COR-L47 (cell line): ENCODE measurements around the gene IL2RA.
"Not testable (repeated sequence)": the region's sequence is repeated elsewhere in the genome, so short reads cannot be mapped to it uniquely, and the experiment has no call there.

Source experiments
- DNase-seq: peaks from one replicate; lab custom pipeline; 2025; lab: John Stamatoyannopoulos, UW

The IL2RA gene

DNA sequence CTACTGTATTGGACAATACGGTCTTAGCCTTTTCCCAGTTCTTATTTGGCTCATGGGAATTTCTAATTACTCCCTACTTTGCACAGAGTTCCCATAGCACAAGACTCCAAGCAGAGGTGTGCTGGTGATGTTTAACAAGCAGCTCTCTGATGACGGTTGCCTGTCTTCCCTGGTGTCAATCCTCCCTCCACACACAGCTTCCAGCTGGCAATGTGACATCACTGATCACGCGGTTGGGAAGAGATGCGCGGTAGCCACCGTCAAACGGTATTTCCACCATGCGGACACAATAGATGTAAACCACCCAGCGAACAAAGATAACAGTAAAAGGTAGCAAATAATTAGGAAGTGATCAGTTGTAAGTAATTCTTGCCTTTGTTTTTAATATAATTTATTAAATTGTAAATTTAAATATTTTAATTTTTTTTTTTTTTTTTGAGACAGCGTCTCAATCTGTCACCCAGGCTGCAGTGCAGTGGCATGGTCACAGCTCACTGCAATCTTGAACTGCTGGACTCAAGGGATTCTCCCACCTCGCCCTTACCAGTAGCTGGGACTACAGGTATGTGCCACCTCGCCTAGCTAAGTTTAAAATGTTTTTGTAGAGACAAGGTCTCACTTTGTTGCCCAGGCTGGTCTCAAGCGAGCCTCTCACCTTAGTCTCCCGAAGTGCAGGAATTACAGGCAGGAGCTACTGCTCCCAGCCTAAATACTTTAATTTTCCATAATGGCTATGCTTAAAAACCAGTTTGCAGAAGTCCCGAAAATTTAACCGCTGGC, 48.6 kb downstream of the IL2RA start:
- DNase-seq = no peak

DNA sequence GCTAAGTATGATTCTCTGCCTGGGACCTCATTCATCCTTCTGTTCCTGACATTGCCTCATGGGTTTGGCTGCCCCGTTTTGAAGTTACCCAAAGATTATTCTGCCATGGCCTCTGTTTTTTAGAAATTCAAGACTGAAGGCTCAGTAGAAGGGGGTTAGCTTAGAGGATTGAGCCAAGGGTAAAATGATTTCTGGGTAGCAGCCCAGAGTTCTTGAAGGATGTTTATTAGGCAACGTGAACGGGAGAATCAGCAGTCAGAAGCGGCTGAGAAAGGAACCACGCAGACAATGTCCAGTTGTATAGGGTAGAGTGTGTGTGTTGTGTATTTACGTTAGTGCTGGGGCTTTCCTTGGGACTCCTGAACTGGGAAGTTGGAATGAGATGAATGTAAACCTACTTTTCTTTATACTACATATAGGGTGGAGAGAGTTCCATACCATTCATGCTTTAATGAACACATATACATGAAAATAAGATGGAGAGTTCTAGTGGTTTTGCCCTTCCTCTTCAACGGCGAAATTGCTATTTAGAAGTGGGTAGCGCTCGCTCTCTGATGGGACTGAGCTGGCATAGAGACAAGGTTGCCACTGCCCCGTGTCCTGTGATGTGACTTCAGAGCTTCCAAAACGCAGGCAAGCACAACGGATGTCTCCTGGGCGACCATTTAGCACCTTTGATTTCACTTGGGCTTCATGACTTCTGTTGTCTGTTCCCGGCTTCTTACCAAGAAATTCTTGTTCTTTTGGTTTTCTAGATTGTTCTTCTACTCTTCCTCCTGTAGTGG, 49.9 kb downstream of the IL2RA start:
- DNase-seq = no peak

DNA sequence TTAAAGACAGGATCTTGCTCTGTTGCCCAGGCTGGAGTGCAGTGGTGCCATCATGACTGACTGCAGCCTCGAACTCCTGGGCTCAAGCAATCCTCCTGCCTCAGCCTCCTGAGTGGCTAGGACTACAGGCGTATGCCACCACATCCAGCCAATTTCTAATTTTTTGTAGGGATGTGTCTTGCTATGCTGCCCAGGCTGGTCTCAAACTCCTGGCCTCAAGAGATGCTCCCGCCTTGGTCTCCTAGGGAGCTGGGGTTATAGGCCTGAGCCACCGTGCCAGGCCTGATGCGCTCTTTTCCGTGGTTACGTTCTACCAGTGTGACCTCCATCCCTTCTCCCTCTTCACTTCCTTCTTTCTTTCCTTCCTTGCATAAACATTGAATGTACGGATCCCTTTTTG, 50.6 kb downstream of the IL2RA start:
- no peak for DNase-seq

DNA sequence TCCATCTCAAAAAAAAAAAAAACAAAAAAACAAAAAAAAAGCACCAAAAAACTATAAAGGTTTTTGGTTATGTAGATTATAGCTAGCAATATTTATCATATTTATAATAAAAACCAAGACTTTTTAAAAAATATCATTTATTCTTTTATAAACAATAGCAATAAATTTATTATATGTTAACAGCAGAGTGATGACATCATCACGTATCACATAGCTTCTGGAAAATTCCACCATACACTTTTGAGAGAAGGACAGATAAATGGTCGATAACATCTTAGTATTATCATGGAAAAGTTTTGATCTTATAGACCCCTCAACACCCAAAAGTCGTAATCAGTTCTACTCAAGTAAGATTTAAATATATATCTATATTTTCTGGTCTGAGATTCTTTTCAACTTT, 51.6 kb downstream of the IL2RA start:
- no peak for DNase-seq

DNA sequence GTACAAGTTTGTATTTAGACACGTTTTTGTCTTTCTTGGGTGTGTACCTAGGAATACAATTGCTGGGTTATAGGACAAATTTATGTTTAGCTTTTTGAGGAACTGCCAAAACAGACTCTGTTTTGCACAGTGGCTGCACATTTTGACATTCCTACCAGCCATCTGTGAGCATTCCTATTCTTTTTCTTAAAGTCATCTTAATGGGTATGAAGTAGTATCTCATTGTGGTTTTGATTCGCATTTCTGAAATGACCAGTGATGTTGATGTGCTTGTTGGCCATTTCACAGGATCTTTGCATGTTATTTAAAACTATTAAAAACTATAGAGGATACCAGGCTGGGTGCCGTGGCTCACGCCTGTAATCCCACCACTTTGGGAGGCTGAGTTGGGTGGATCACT, 52.2 kb downstream of the IL2RA start:
- DNase-seq = no peak

DNA sequence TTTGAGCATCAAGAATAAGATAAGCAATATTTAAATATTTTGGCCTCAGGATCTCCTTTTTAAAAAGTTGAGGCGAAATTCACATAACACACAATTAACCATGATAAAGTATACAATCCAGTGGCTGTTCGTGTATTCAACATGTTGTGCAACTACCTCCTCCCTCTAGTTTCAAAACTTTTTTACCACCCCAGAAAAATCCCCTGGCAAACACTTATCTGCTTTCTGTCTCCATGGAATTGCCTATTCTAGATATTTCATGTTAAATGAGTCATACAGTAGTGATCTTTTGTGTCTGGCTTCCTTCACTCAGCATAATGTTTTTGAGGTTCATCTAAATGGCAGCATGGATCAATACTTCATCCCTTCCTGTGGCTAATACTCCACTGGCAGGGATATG, 53.0 kb downstream of the IL2RA start:
- DNase-seq = no peak

DNA sequence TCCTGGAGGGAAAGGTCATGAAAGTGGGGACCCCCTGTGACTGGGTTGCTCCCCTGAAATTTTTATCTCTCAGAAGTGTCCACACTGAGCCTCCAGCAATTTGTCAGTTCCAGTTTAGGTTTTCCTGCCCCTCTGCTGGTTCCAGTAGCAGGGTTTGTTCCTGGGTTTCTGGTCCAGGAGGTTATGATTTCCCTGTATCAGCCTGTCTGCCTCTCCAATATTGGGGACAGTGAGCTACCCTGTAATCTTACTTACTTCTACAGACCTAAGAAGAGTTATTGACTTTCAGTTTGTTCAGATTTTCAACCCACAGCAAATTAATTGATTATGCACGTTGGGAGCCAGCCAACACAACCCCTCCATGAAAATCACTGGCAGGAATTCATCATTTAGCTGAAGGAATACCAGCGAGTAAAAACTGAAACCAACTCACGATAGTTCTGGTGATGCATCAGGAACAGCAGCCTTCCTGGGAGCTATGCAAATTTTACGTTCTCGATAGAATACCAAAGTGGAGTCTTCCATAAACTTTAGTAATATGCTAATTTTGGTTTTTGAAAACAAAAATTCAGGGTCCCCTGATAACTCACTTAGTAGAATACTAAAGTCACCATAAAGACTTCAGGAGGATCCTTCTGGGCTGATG, 53.5 kb downstream of the IL2RA start:
- no peak for DNase-seq

DNA sequence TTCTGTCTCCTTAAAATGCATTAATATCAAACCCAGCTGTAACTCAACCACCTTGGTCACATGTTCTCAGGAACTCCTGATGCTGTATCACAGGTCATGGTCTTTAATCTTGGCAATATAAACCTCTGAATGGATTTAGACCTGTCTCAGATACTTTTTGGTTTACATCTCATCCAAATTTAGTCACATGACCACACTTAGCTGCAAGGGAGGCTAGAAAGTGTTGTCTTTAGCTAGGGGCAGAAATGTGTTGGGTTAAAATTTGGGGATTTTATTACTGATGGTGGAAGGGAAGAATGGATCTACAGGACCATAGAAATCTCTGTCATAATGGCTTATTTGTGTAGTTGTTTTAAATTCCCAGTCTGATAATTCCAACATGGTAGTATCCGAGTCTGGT, 55.2 kb downstream of the IL2RA start:
- DNase-seq = no peak

DNA sequence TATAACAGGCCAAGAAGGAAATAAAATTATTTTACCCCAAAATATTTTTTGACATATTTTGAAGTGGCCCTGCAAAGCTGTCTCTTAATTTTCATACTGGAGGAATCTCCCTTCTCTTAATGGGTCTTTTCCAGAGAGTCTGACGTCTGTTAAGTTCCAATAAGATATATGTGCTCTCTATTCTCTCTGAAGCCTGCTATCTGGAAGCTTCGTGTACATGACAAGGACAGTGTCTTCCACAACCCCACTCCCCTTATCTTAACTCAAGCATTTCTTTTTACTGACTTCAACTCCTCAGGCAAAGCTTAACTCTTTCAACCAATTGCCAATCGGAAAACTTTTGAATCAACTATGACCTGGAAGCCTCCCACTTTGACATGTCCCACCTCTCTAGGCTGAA, 55.6 kb downstream of the IL2RA start:
- DNase-seq = no peak

DNA sequence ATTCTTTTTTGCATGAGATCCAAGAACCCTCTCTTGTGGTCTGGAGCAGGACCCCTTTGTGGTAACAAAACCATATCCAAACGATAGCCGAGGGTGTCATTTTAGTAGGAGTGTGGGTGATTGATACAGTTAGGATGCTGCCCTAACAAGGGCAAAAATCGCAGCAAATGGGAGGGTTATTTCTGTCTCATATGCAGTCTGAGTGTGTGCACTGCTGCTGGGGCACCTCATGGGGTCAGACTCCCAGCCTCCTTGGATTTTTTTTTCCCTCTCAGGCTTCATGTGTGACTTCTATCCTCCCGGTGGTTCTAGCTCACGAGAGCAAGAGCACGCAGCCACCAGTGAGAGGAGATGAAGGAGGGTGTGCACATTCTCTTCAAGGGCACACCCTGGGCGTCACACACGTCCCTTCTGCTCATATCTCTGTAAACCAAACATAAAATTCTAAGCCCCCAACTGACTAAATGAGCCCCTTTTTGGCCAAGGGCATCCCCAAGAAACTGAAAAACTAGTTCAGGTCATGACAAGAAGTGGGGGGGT, 56.2 kb downstream of the IL2RA start:
- no peak for DNase-seq

DNA sequence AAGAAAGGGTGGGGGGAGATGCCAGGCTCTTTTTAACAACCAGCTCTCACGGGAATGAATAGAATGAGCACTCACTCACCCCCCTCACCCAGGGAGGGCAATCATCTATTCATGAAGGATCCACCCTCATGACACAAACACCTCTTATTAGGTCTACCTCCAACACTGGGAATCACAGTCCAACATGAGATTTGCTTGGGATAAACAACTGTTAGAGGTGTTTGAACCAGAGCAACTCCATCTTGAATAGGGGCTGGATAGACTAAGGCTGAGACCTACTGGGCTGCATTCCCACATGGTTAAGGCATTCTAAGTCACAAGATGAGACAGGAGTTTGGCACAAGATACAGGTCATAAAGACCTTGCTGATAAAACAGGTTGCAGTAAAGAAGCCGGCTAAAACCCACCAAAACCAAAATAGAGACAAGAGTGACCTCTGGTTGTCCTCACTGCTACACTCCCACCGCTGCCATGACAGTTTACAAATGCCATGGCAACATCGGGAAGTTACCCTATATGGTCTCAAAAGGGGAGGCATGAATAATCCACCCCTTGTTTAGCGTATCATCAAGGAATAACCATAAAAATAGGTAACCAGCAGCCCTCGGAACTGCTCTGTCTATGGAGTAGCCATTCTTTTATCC, 56.9 kb downstream of the IL2RA start:
- not testable (repeated sequence) for DNase-seq

DNA sequence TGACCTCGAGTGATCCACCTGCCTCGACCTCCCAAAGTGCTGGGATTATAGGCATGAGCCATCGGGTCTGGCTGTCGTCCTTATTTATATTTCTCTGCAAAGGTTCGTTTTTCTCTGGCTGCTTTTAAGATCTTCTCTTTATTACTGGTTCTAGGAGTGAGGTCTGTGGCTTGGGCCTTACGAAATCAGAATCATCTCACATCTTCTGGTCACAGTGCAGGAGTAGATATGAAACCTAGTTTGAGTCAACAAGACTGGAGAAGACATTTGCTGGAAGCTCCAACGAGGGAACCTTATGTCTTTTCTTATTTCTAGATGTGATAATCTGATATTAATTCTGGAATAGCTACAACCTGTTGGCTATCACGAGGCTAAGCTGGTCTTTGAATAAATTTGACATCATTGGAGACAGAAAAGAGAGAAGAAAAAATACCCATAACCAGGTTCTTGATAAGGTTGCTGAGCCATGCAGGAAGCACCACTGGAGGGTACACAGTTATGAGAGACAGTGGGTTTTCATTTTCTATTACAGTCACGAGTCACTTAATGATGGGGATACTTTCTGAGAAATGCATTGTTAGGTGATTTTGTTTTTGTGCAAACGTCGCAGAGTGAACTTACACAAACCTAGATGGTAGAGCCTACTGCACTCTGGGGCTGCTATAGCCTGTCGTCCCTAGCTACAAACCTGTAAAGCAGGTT, 59.2 kb downstream of the IL2RA start:
- DNase-seq = no peak

DNA sequence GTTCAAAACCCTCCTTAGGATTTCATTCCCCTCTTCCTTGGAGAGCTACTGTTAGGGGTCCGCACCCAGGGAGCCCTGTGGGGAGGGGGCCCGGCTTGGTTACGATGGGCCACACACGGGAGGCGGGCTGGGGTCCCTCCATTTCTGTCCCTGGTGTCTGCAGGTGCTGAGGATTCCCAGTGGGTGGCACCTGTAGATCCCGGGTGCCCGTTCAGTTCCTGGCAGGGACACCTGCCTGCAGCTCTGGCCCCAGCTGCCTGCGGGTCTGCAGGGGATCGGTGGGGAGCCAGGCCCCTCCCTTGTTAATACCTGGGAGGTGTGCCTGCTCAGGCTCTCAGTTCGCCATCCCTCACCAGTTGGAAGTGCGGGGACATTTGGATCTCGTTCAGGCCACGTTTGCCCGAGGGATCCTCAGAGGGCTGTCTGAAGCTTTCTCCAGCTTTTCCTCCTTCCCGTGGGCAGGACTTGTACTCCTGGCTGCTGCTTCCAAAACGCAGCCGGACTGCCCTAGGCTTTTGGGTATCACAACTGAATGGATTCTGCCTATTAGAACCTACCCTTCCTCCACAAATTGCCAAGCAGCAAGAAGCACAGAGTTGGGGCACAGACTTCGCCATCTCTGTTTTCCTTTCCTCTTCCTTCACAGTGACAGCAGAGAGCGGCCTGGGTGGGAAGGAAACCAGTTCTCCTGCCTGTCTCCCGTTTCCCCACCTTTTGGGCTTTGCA, 62.6 kb downstream of the IL2RA start:
- DNase-seq = peak; percentile 74

DNA sequence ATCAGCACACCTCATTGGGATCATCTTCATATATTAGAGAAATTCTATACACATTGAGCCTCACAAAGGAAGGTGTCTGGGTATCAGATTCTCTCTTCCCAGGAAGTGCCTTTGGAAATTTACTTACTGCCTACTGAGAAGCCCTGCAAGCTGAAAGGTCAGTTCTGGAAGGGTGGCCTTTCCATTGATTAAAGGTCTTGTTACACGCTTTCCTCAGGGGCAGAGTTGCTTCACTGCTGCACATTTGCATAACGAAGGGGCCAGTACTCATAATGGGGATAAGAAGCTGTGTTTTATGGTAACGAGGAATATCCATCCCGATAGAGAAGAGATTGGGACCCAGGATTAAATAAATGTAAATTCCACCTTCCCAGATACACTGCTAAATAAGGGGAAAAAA, 65.5 kb downstream of the IL2RA start:
- no peak for DNase-seq

DNA sequence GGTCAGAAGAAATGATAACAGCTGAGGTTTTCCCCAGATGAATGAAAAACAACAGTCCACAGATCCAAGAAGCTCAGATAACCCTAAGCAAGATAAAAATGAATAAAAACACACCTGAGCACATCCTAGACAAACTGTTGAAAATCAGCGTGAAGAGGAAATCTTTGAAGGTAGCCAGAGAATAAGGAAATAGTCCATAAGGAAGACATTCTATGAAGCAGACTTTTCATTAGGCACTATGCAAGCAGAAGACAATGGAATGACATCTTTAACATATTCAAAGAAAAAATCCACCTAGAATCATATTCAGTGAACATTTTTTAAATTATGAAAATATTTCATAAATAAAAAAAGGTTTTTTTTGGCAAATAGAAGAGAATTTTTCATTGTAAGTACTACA, 69.8 kb downstream of the IL2RA start:
- no peak for DNase-seq

DNA sequence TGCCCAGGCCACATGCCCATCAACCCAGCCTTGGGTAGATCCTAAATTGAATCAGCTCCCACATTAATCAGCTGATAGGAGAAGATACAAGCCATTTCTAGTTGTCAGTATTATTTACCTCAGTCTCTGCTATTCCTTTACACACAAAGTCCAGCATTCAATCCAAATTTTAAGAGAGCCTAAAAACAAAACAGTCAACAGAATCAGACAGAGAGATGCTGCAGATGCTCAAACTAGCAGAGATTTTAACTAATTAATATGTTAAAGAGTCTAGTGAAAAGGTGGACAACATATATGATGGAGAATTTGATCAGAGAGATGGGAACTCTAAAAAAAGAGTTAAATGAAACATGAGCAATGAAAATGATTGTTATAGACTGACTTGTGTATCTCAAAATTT, 70.5 kb downstream of the IL2RA start:
- no peak for DNase-seq

DNA sequence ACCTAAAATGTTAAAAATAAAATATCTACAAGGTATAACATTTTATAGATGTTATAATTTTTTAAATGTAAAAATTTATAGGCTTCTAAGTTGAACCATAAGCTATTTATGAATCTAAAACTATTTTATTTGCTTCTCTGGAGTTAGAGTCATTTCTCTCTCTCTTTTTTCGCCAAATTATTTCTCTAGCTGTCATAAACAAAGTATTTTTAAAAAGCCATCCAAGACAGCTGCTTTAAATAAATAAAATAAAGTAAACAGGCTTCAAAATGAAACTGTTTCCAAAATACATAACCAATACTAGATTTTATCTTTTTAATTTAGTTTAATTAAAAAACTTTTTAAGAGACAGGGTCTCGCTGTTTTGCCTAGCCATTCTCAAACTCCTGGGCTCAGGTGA, 72.4 kb downstream of the IL2RA start:
- DNase-seq = no peak

DNA sequence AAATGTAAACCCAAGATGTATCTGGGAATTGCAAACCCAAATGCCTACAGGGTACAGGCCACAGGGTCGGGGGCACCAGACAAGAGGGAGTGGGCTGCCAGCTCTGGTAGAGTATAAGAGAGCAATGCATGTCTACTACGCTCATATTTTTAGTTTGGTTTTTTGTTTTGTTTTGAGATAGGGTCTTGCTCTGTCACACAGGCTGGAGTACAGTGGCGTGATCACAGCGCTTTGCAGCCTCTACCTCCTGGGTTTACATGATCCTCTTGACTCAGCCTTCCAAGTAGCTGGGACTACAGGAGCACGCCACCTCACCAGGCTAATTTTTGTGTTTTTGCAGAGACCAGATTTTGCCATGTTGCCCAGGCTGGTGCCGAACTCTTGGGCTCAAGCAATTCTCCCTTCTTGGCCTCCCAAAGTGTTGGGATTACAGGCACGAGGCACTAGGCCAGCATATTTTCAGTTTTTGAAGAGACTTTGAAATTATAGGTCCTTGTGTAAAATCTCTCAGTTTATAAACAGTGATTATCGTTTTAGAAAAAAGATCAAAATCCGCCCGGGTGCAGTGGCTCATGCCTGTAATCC, 73.7 kb downstream of the IL2RA start:
- no peak for DNase-seq

DNA sequence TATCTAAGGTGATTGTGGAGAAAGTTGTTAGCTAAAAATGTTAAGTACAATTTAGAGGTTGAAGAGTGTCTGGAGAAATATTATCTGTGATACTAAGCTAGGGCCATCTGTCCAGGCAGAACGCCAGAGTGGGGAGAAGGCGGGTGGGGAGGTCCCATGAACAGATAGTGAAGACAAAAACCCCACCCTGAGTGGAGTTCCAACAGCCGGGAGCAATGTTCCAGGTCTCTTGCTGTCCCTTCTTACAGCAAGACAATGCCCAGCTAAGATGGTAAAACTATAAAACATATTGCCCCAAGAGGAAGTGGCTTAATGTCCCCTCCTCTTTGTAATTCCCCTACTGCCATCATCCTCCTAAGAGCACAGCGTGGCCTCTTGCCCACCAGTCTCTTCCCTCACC, 74.4 kb downstream of the IL2RA start:
- no peak for DNase-seq

DNA sequence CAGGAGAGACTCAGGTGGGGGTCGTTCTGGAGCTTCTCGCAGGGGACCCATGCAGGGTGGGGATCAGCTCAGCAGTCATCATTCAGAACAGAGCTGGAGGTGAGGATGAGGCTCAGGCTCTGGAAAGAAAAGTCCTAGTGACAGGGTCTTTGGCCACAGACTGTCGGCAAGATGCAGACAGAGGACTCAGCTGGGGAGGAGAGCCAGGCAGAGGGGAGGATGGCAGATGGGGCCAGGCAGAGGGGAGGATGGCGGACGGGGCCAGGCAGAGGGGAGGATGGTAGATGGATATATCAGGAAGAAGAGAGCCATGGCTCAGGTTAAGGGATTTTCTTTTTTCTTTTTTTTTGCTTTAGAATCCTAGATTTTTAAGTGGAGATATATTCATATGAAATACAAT, 77.1 kb downstream of the IL2RA start:
- DNase-seq = no peak

DNA sequence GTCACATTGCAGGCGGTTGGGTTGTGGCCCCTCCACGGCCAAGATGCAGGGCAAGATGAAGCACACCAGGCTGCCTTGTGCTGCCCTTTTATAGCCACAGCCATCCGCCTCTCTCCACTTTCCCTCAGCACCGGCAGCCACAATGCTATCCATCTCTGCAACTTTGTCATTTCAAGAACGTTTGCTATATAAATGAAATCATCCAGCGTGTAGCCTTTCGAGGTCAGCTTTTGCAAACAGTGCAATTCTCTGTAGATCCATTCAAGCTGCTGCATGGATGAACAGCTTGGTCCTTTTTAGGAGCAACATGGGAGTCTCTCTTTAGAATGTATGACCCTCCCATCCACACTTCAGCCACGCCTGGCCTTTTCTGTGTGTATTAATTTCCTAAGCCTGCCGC, 78.4 kb downstream of the IL2RA start:
- no peak for DNase-seq
